Stimulated activated CD4-positive, alpha-beta T cell treated with anti-CD3 and anti-CD28 coated beads, TNF-alpha, amount 100 ng/mL, for 48 hours (primary cell): ENCODE data around the gene HAUS7.

ENCODE experiments used
- DNase-seq, 3 donors: peaks; one replicate each; pipeline ENCODE4 v3.0.0-alpha.2; 2020; ENCODE audit warnings: low read depth in 3 of 3

HAUS7 gene

DNA sequence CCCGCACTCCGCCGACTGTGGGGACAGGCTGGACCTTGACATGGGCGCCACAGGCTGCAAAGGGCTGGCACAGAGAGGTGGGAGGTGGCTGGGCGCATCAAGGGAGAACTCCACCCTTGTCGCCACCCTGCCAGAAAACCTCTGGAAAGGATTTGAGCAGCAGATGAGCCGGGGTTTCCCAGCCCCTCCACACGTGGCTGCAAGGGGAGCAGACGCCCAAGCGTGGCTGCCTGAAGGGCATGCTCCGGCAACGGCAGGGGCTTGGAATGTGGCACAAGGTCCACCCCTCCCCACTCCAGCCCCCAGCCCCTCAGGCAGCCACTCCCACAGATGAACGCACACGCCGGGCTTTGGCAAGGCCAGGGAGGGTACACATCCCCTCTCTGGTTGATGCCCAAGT is 29.0 kb upstream of the HAUS7 start:
- no peak for DNase-seq

DNA sequence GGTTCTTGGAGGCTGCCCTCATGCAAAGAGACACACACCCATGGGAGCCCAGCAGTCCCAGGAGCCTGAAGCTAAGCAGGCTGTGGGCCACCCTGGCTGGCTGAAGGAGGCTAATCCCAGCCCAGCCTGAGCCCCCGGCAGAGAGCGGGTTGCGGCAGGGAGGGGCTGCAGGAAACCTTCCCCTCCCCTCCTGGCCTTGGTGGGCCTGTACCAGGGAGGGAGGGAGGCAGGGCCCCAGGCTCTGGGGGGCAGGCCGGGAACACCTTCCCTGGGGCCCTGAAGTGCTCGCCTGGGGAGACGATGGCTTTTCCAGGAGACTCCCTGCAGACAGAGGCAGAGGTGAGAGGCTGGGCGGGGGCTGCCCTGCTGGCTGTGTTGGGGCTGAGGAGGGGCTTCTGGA is 28.1 kb upstream of the HAUS7 start:
- DNase-seq = no peak

DNA sequence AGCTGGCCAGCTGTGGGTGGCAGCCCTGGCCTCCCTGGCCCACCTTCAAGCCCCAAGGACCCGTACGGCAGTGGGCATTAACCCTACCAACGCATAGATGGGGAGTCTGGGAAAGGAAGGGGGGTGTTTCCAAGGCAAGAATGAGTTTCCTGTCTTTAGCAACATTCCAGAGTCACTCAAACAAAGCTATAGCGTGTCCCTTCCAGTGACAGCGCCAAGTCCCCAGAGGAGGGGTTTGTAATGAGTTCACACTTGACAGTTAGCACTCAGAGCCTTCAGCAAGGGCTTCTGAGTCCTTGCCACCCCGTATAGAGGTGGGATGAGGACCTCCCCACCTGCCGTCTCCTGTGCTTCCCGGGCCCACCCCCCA is 26.2 kb upstream of the HAUS7 start:
- DNase-seq = no peak

DNA sequence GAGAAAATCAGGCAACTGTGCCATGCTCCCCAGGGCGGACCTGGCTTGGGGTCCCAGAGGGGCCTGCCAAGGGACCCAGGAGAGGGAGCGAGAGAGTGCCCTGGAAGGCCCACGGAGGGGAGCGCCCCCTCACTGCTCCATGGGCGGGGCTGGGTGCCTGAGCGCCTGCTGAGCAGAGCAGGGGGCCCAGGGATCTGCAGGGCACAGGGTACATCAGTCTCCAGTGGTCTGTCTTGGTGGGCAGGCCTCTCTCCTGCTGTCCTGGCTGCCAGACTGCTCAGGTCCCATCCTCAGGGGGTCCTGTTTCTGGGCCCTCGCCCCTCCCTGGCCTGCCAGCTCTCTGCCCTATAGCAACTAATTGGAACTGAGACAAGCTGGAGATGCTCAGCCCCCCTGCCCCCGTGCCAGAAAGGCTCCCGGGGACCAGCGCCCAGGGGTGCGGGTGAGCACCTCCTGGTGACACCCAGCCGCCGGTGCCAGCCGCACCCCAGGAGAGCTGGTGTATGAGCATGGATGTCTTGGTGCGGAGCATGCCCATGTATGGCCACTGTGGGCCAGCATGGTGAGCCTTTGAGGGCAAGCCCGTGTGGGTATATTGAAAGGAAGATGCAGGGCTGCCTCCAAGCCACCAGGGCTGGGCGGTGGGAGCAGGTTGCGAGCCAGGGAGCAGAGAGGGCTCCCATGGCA is 25.7 kb upstream of the HAUS7 start:
- DNase-seq = no peak

DNA sequence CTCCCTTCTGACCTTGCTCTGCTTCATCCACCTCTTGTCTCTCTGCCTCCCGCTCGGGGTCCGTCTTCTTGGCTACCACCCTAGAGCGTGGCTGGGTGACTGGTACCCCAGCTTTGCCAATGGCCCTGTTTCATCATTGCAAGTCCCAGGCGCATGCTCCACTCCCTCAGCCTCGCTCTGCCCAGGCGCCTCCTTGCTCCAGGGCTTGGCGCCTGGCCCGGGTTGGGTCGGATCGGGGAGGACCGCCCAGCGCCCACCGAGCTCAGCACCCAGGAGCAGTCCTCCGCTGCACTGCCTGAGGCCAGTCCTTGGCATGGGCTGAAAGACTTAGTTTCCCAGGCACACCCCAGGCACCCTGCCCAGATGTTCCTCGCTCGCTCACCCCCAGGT is 25.0 kb upstream of the HAUS7 start:
- no peak for DNase-seq

DNA sequence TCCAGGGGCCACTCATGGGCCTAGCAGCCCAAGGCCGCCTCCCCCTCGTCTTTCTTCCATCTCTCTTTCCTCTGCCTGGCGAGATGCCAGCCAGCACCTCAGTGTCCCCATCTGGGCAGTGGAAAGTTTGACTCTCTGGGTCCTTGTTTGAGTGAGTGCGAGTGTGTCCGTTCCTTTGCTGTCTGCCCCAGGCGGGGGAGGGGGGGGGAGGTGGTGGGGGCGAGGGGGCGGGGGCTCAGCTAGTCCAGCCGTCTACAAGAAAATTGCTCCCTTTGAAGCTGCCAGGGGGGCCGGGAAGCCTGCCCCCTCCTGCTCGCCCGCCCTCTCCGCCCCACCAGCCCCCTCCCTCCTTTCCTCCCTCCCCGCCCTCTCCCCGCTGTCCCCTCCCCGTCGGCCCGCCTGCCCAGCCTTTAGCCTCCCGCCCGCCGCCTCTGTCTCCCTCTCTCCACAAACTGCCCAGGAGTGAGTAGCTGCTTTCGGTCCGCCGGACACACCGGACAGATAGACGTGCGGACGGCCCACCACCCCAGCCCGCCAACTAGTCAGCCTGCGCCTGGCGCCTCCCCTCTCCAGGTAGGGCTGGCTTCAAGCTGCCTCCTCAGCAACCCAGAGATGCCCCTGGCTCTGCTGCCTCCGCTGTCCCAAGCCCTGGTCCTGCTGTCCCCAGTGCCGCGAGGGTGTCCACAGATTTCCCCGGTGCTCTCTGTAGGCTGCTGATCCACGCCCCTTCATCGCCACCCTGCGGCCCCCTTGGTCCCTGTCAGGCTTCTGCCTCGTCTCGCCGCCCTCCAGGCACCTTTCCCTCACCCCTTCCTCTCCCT is 24.4 kb upstream of the HAUS7 start, which contains the start of gene BGN:
BGN (plus strand) TSS at position 440 of the 821 bp plus-strand sequence. CDS start 9,652 bp downstream, outside the sequence.
- DNase-seq = no peak

DNA sequence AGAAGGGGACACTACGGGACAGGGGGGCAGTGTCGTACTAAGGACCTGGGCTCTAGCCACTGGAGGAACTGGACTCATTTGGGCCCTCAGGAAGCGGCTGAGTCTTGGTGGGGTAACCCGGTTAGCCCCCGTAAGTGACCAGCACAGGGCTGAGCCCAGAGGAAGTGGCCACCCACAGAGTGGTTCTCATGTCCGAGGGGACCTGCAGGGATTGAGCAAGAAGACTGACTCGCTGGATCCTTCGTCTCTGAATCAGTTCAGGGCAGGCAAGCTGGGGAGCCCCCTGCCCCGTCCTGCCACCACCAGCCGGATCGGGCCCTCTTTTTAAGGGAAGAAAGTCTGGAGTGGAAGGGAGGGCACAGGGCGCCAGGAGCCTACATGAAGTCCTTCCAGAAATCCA is 23.7 kb upstream of the HAUS7 start:
- DNase-seq = no peak

DNA sequence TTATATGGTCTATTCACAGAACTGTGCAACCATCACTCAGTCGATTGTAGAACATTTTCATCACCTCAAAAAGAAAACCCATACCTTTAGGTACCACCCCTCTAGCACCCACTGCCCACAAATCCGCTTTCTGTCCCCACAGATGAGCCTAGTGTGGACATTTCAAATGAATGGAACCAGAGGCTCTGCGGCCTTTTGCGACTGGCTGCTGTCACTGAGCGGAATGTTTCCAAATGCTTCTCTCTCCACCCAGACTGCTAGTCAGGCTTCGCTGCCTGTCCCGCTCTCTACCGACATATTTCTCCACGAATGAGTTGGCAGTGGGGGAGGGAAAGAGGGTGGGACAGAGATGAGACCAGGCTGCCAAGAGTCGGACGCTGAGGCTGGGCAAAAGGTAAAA is 22.7 kb upstream of the HAUS7 start:
- DNase-seq = no peak

DNA sequence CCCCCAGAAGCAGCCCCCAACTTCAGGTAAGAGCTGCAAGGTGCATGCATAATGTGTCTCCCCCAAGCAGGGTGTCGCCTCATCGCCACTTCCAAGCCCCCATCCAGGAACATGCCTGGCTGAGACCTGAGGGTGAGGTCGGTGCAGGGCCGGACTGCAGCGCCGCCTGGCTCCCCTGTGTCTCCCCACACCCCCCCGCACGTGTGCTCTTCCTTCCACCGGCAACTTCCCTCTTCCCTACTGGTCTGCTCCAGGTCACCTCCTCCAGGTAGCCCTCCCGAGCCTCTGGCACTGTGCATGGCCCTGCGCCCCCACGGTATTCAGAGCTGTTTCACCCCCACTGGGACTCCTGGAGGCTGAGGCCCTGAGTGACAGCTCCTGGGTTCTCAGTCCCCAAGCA is 22.2 kb upstream of the HAUS7 start:
- no peak for DNase-seq

DNA sequence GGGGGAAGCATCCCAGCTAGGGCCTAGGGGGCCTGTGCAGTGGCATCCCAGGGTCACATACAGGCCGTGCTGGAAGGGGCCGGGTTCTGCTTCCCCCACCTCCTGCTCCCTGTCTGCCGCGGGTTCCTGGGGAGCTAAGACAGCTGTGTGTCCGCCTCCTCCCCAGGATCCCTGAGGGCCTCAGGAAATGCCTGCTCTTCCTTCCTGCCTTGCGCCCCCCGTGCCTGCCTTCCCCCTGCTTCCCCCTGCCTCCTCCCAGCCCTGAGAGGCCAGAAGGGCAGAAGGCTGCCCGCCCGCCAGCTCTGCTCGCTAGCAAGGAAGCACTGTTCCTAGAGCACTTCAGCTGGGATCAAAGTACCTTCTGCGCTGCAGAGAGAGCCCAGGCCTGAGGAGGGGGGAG is 21.5 kb upstream of the HAUS7 start:
- no peak for DNase-seq

DNA sequence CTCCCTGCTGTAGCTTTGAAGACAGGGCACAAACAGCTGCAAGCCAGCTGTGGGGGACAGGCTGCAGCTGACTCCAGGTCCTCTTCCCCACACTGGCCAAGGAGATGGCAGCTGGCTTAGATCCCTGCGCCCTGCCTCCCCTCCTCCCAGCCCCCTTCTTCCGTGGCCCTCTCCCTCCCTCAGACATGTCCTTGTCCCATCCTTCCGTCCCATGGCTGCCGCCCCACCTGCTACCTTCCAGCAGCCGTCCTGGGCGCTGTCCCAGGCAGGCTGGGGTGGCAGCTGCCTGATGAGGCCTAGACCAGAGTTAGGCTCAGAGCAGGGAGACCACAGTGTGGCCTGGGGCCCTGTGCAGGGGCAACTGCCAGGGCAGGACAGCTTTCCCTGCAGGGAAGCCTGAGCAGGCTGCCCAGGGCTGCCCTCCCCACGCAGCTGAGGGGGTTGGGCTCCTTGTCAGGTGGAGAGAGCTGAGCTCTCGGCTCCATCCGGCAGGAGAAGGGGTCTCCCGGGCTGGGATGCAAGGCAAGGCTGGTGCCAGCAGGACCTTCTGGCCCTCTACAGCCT is 21.1 kb upstream of the HAUS7 start:
- no peak for DNase-seq

DNA sequence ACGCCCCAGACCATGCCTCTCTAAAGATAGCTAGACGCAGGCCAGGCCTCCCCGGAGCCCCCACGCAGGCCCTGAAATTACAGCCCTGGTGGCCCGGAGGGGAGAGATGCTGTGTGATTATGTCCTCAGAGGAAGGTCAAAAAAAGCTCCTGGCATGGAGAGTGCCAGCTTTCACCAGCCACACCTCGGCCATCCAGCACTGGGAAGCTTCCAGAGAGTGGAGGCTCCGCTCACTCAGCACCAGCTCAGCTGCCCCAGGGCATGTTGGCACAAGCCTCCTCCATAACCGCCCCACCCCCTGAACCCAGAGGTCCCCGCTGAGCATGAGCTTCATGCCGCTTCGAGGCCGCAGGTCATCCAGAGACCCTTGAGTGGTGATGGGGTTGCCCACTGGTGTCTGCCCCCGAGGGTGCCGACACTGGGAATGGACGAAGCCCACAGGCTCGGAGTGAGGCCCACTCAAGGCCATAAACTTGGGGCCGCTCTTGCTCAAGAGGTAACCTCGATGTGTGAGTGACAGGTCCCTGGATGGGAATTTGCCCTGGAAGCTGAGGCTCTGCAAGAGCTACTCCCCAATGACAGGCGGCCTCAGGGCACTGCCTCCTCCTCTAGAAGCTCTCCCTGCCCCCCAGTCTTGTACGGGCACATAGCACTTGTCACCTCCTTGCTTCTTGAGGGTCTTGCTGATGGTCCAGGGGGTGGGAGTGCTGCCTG is 20.0 kb upstream of the HAUS7 start:
- no peak for DNase-seq

DNA sequence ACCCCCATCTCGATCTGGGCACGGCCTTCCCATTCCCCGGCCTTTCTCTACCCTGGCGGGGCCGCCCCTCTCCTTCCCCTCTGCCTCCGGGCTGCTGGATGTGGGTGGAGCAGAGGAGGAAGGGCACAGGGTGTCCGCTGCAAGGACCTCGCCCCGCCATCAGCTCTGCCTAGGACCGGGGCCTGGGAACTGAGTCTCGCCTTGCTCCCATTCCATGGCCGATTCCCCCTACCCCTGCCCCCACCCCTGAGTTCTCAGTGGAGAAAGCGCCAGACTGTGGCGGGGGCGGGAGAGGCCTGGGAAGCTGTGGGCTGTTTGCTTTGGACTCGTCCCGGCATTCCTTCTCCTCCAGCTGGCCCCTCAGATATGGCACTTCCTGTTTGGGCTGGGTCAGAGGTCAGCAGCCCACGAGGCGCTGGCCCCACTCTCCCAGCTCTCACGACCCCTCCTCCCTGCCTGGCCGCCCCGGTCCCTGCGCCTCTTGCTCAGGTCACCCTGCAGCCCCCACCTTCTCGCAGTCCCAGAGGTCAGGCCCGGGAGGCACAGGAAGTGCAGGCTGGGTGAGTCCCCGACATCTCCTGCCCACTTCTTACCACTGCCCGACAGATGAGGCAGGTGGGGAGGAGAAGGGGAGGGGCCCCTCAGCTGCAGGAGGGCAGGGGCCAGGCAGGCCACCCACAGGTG is 18.0 kb upstream of the HAUS7 start:
- DNase-seq = no peak

DNA sequence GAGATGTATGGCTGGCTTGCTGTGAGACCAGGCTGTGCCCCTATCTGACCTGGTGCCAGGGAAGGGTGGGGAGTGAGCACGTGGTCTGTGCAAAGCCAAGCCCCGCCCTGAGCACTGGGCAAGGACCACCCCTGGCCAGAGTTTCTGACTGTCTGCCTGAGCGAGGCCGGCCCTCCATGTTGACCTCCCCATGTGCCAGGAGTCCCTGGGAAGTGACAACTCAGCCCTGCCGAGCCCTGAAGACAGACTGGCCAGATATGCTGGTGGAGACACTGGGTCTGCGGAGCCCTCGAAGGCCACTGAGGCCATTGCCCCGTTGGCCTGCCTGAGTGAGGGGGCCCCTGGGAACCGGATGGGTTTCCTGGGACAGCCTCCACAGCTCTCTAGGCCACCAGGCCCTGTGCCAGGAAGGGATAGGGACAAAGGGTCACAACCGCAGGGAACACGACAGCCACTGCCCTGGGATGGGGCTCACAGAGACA is 17.3 kb upstream of the HAUS7 start:
- DNase-seq = no peak

DNA sequence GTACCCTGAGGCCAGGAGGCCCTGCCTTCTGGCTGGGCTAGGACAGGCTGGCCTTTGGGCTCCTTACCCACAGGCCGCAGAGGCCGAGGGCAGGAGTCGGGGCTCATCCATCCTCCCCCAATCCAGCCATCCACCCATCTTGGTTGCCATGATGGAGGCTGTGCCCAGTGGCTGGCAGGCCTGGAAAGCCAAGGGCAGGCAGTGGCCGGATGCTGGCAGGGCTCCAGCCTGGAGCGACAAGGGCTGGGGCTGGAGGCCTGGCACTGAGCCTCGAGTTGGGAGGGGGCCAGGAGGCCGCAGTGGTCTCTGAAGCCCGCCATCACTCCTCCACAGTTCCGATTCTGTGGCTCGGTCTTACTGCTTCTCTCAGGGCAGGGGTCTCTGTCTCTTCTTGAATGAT is 15.8 kb upstream of the HAUS7 start:
- no peak for DNase-seq

DNA sequence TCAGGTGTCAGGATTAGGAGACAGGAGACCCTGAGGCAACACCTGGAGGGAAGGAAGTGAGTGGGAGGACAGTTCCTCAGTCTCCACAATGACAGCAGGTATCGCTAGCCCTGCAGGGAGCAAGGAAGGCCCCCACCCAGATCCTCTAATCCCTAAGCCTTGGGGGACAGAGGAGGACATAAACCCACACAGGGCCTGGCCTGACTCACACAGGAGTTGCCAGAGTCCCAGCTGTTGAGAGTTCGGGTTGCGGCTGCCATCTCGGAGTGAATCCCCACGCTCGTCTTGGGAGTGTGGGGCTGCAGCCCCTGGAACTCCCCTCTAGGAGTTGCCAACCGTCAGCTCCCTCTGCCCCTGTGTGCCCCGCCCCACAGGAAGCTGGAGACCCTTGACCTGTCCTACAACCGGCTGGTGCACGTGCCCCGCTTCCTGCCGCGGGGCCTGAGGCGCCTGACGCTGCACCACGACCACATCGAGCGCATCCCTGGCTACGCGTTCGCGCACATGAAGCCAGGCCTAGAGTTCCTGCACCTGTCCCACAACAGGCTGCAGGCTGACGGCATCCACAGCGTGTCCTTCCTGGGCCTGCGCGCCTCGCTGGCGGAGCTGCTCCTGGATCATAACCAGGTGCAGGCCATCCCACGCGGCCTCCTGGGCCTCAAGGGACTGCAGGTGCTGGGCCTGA is 15.2 kb upstream of the HAUS7 start:
- no peak for DNase-seq

DNA sequence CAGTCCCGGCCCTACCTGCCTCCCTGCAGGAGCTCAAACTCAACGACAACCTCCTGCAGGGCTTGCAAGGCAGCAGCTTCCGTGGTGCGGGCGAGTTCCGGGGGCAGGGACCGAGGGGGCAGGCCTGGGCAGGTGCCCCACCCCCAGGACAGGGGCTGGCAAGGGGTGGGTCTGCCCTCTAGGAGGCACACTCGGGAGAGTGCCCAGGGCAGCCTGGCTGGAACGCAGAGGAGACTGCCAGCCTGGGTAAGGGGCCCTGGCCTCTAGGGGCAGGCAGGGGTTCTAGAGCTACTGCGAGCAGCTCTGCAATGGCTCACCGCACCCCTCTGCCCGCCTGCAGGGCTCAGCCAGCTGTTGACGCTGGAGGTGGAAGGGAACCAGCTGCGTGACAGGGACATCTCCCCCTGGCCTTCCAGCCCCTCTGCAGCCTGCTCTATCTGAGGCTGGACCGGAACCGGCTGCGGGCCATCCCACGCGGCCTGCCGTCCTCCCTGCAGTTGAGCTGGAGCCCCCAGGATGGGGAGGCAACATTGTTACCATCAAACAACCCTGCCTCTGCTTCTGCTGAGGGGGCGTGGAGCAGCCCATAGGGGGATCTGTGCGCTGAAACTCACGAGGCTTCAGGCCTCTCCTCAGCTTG is 12.1 kb upstream of the HAUS7 start:
- no peak for DNase-seq

DNA sequence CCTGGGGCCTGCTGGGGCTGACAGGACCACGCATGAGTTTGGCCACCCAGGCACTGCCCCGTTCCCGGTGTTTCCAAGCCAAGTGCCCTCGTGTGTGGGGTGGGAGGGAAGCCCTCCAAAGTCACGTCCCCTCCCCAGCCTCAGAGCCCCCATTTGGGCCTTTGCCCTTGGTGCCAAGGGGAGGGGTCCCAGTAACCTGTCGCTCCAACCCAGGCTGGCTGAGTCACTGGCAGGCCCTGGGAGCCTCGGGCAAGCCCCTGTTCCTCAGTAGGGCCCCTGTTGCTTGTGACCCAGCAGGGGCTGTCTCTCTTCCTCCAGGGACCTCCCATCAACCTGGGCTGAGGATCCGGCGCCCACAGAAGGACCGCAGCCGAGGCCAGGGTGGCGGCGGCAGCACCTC is 10.7 kb upstream of the HAUS7 start:
- no peak for DNase-seq

DNA sequence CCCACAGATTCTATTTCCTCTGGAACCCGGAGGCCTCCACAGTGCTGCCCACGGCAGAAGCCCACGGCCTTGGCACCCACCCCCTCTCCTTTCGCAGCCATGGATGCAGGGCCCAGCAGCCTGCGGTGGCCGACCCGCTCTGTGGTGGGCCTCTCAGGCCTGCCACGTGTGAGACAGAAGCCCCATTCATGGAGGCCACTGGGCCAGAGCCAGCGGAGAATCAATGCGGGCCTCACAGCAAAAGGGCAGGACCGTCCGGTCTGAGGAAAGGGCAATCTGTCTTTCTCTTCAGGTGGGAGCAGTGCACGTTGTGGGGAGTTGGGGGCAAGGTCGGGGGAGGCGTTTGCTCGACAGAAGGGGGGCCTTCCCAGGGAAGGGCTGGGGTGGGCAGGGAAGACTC is 8.4 kb upstream of the HAUS7 start:
- DNase-seq = no peak

DNA sequence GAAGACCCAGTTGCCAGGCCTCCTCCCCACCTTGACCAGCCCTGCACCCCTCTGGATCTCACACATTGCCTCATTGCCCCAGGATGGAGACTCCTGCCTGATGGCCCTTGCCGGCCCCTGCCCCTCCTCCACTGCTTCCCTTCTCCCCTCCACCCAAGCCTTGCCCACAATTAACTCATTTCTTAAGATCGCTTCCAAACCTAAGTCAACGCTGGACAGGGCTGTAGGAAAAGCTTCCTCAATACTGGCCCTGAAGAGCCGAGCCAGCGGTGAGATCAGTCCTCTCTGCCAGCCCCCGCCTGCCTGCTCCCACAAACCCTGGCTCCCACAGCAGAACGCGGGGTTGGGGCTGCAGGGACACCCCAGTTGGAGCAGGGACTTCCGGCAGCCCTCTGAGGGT is 7.5 kb upstream of the HAUS7 start:
- no peak for DNase-seq

DNA sequence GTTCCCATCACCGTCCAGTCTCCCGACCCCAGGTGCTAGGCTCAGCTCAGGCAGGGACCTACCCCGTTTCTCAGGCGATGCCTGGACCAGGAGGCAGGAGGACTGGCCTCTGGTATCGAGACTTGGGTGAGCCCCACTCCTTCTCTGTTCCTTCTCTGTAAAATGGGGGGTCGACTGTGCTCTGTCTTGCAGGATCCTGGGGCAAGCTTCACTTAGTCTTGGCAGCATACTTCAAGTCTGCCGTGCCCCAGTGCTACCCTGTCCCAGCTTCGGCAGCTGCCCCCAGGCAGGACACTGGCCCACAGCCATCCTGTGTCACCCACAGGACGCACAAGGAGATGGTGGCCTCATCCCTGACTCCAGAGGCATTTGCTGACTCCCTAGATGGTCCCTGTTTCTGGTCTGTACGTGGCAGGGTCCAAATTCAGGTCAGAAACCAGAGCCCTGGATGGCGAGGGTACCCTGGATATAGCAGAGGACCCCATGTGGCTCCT is 7.0 kb upstream of the HAUS7 start:
- DNase-seq = no peak
